Measurements from ENCODE around the gene SPSB2. TPM values are rescaled to one million over a fixed set of nuclear protein-coding genes. Genes with fewer than 3 reads are reported as not detected.

The SPSB2 gene
- total and polyA plus RNA-seq, 2 experiments from 2014 or later: 8.2 to 13.1 TPM

DNA sequence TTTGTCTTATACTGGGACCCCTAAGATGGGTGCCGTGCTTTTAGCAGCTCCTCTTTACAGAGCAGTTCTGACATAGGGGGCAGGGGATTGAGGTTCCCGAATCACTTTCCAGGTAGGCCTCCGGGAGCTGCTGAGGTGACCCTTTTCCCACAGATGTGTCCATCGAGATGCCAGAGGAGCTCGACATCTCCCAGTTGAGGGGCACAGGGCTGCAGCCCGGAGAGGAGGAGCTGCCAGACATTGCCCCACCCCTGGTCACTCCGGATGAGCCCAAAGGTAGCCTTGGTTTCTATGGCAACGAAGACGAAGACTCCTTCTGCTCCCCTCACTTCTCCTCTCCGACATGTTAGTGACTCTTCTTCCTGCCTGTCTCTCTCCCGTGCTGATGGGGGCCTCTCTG is 10.1 kb downstream of the SPSB2 start:
- no peaks in the 10 kb centered on the region for H3K9me2 ChIP-seq (ENCODE audit: insufficient read depth)

More for the DNA sequence above, 10.1 kb downstream of the SPSB2 start:
- Mint-ChIP-seq H3K4me1 (peaks cover 14% of the 10 kb centered on the region), H3K27ac (no peak overlapping the region), H3K36me3 (ENCODE audit: low read depth) (peaks cover 73% of the 10 kb centered on the region), H3K4me3 (peak overlapping the region; percentile 12; the same call in 1 of the 3 replicates), H3K9me3 (no peaks in the 10 kb centered on the region; the same call in 2 of the 3 replicates), H3K27me3 (ENCODE audit: insufficient read depth, low read depth, poor library complexity) (peaks cover 16% of the 10 kb centered on the region)
- H3K4me1 ChIP-seq (ENCODE audit: insufficient read depth): peaks cover 17% of the 10 kb centered on the region
- H3K4me2 ChIP-seq: no peak overlapping the region
- DNase-seq (ENCODE audit: low spot score): no peak
- TF ChIP-seq, protein P1, sequence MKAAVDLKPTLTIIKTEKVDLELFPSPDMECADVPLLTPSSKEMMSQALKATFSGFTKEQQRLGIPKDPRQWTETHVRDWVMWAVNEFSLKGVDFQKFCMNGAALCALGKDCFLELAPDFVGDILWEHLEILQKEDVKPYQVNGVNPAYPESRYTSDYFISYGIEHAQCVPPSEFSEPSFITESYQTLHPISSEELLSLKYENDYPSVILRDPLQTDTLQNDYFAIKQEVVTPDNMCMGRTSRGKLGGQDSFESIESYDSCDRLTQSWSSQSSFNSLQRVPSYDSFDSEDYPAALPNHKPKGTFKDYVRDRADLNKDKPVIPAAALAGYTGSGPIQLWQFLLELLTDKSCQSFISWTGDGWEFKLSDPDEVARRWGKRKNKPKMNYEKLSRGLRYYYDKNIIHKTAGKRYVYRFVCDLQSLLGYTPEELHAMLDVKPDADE (IDR thresholded peaks at IDR 0.05): no peak
- TF ChIP-seq NANOG (IDR thresholded peaks at IDR 0.05; ENCODE audit: borderline replicate concordance) (no peak), EZH2 (IDR thresholded peaks at IDR 0.05; ENCODE audit: low read depth, unreplicated experiment) (no peak), ZNF331 (CRISPR knock-in tag; IDR thresholded peaks at IDR 0.05; ENCODE audit: low read depth) (no peak), POLR2AphosphoS5 (IDR thresholded peaks at IDR 0.05; ENCODE audit: low read depth) (no peak), REST (IDR thresholded peaks at IDR 0.05; ENCODE audit: unreplicated experiment) (no peak), EZH2phosphoT487 (IDR thresholded peaks at IDR 0.05; ENCODE audit: unreplicated experiment) (no peak), STAT1 (IDR thresholded peaks at IDR 0.05; ENCODE audit: unreplicated experiment) (no peak), JUNB (IDR thresholded peaks at IDR 0.05; ENCODE audit: unreplicated experiment) (no peak), CREB1 (CRISPR knock-in tag; IDR thresholded peaks at IDR 0.05; ENCODE audit: low read depth) (no peak), ZNF114 (CRISPR knock-in tag; IDR thresholded peaks at IDR 0.05) (no peak), CTCF (conservative IDR thresholded peaks at IDR 0.05; ENCODE audit: low read depth in 2 of 2) (no peak)
- TF ChIP-seq, protein P2, sequence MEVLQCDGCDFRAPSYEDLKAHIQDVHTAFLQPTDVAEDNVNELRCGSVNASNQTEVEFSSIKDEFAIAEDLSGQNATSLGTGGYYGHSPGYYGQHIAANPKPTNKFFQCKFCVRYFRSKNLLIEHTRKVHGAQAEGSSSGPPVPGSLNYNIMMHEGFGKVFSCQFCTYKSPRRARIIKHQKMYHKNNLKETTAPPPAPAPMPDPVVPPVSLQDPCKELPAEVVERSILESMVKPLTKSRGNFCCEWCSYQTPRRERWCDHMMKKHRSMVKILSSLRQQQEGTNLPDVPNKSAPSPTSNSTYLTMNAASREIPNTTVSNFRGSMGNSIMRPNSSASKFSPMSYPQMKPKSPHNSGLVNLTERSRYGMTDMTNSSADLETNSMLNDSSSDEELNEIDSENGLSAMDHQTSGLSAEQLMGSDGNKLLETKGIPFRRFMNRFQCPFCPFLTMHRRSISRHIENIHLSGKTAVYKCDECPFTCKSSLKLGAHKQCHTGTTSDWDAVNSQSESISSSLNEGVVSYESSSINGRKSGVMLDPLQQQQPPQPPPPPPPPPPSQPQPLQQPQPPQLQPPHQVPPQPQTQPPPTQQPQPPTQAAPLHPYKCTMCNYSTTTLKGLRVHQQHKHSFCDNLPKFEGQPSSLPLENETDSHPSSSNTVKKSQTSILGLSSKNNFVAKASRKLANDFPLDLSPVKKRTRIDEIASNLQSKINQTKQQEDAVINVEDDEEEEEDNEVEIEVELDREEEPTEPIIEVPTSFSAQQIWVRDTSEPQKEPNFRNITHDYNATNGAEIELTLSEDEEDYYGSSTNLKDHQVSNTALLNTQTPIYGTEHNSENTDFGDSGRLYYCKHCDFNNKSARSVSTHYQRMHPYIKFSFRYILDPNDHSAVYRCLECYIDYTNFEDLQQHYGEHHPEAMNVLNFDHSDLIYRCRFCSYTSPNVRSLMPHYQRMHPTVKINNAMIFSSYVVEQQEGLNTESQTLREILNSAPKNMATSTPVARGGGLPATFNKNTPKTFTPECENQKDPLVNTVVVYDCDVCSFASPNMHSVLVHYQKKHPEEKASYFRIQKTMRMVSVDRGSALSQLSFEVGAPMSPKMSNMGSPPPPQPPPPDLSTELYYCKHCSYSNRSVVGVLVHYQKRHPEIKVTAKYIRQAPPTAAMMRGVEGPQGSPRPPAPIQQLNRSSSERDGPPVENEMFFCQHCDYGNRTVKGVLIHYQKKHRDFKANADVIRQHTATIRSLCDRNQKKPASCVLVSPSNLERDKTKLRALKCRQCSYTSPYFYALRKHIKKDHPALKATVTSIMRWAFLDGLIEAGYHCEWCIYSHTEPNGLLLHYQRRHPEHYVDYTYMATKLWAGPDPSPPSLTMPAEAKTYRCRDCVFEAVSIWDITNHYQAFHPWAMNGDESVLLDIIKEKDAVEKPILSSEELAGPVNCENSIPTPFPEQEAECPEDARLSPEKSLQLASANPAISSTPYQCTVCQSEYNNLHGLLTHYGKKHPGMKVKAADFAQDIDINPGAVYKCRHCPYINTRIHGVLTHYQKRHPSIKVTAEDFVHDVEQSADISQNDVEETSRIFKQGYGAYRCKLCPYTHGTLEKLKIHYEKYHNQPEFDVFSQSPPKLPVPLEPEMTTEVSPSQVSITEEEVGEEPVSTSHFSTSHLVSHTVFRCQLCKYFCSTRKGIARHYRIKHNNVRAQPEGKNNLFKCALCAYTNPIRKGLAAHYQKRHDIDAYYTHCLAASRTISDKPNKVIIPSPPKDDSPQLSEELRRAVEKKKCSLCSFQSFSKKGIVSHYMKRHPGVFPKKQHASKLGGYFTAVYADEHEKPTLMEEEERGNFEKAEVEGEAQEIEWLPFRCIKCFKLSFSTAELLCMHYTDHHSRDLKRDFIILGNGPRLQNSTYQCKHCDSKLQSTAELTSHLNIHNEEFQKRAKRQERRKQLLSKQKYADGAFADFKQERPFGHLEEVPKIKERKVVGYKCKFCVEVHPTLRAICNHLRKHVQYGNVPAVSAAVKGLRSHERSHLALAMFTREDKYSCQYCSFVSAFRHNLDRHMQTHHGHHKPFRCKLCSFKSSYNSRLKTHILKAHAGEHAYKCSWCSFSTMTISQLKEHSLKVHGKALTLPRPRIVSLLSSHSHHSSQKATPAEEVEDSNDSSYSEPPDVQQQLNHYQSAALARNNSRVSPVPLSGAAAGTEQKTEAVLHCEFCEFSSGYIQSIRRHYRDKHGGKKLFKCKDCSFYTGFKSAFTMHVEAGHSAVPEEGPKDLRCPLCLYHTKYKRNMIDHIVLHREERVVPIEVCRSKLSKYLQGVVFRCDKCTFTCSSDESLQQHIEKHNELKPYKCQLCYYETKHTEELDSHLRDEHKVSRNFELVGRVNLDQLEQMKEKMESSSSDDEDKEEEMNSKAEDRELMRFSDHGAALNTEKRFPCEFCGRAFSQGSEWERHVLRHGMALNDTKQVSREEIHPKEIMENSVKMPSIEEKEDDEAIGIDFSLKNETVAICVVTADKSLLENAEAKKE (CRISPR knock-in tag; IDR thresholded peaks at IDR 0.05): no peak
- ATAC-seq: no peak
- no peaks in the 10 kb centered on the region for H3K27me3 ChIP-seq (ENCODE audit: insufficient read depth)
- H3K4me3 ChIP-seq: no peak overlapping the region
- no peak overlapping the region for H2AFZ ChIP-seq
- peaks cover 7% of the 10 kb centered on the region for H3K79me2 ChIP-seq (replicated peaks; ENCODE audit: insufficient read depth)
- H3K36me3 ChIP-seq (ENCODE audit: insufficient read depth): peaks cover 8% of the 10 kb centered on the region
- H3F3A ChIP-seq (replicated peaks; ENCODE audit: low read depth): peaks cover 16% of the 10 kb centered on the region
- H4K20me1 ChIP-seq (replicated peaks; ENCODE audit: insufficient read depth): peaks cover 4% of the 10 kb centered on the region; the same call in 1 of the 2 replicates
- no peak overlapping the region for H3K27ac ChIP-seq (ENCODE audit: low read depth)

All from GM23338 (cell line).